ENCODE data around the gene UNC5B. TPM values are rescaled to one million over a fixed set of nuclear protein-coding genes. Genes with fewer than 3 reads are reported as not detected.

UNC5B gene
- polyA plus RNA-seq, 1 experiment = 8.1 TPM

GRCh38 chr10:71333129-71333887 is 120.9 kb downstream of the UNC5B start:
- POLR2A ChIA-PET = no interaction called here
- TF ChIP-seq CTCF (IDR thresholded peaks at IDR 0.05; ENCODE audit: low read depth, low read length) = no peak
- CTCF ChIA-PET = interaction anchor here (1.5 kb wide), 1 partner anchor 14 kb away, joined by 9 read pairs; the partner anchor contains the start of gene SLC29A3
- Histone ChIP-seq H3K4me3 (ENCODE audit: low read depth, low read length) (no peak overlapping the region), H3K9me3 (ENCODE audit: control insufficient read depth, insufficient read depth, low read length) (no peaks in the 10 kb centered on the region), H3K27me3 (ENCODE audit: control insufficient read depth, insufficient read depth, low read length) (no peaks in the 10 kb centered on the region), H3K27ac (ENCODE audit: low read depth, low read length) (no peak overlapping the region)
- DNase-seq (ENCODE audit: low read depth, low spot score) = no peak

GRCh38 chr10:71334221-71334791 is 121.9 kb downstream of the UNC5B start:
- H3K27ac ChIP-seq (ENCODE audit: low read depth, low read length) = no peak overlapping the region
- POLR2A ChIA-PET = no interaction called here
- H3K4me3 ChIP-seq (ENCODE audit: low read depth, low read length) = no peak overlapping the region
- no peak for TF ChIP-seq CTCF (IDR thresholded peaks at IDR 0.05; ENCODE audit: low read depth, low read length)
- CTCF ChIA-PET = interaction anchor here (0.7 to 1.5 kb wide), 3 partner anchors 15 to 408 kb away, joined by 3 to 9 read pairs (median 4); partner anchors contain the start of gene SLC29A3
- DNase-seq (ENCODE audit: low read depth, low spot score) = no peak
- H3K27me3 ChIP-seq (ENCODE audit: control insufficient read depth, insufficient read depth, low read length) = no peaks in the 10 kb centered on the region
- no peaks in the 10 kb centered on the region for H3K9me3 ChIP-seq (ENCODE audit: control insufficient read depth, insufficient read depth, low read length)

- ChIA-PET POLR2A (interaction anchor here (0.7 kb wide), 1 partner anchor 12 kb away, joined by 4 read pairs; no protein-coding TSS in a partner anchor), CTCF (interaction anchor here (0.6 to 0.9 kb wide), 2 partner anchors 235 to 345 kb away, joined by 3 to 4 read pairs; no protein-coding TSS in a partner anchor)
- DNase-seq (ENCODE audit: low read depth, low spot score) = no peak
- no peak overlapping the region for H3K27ac ChIP-seq (ENCODE audit: low read depth, low read length)
- no peaks in the 10 kb centered on the region for H3K27me3 ChIP-seq (ENCODE audit: control insufficient read depth, insufficient read depth, low read length)
- no peaks in the 10 kb centered on the region for H3K9me3 ChIP-seq (ENCODE audit: control insufficient read depth, insufficient read depth, low read length)
- no peak for TF ChIP-seq CTCF (IDR thresholded peaks at IDR 0.05; ENCODE audit: low read depth, low read length)
- no peak overlapping the region for H3K4me3 ChIP-seq (ENCODE audit: low read depth, low read length)
Observed at GRCh38 chr10:71335173-71335708, 122.9 kb downstream of the UNC5B start.

GRCh38 chr10:71336632-71337031 is 124.3 kb downstream of the UNC5B start:
- Histone ChIP-seq H3K27ac (ENCODE audit: low read depth, low read length) (no peak overlapping the region), H3K4me3 (ENCODE audit: low read depth, low read length) (no peak overlapping the region), H3K27me3 (ENCODE audit: control insufficient read depth, insufficient read depth, low read length) (peaks cover 2% of the 10 kb centered on the region), H3K9me3 (ENCODE audit: control insufficient read depth, insufficient read depth, low read length) (no peaks in the 10 kb centered on the region)
- ChIA-PET CTCF (no interaction called here), POLR2A (no interaction called here)
- TF ChIP-seq CTCF (IDR thresholded peaks at IDR 0.05; ENCODE audit: low read depth, low read length) = no peak
- DNase-seq (ENCODE audit: low read depth, low spot score) = no peak

- Histone ChIP-seq H3K4me3 (ENCODE audit: low read depth, low read length) (no peak overlapping the region), H3K9me3 (ENCODE audit: control insufficient read depth, insufficient read depth, low read length) (no peaks in the 10 kb centered on the region), H3K27me3 (ENCODE audit: control insufficient read depth, insufficient read depth, low read length) (peaks cover 2% of the 10 kb centered on the region), H3K27ac (ENCODE audit: low read depth, low read length) (no peak overlapping the region)
- CTCF ChIA-PET = no interaction called here
- DNase-seq (ENCODE audit: low read depth, low spot score) = no peak
- TF ChIP-seq CTCF (IDR thresholded peaks at IDR 0.05; ENCODE audit: low read depth, low read length) = no peak
- POLR2A ChIA-PET = no interaction called here
Observed at GRCh38 chr10:71337219-71337701, 124.9 kb downstream of the UNC5B start.
